GM18526 (cell line): ENCODE data around the gene PRR18.

ENCODE experiments used
- POLR2A ChIP-seq: IDR thresholded peaks from 3 replicates; pipeline ENCODE4 v1.6.1; 2011; ENCODE audit not compliant: insufficient read length; ENCODE audit errors: extremely low read depth

PRR18 gene

DNA sequence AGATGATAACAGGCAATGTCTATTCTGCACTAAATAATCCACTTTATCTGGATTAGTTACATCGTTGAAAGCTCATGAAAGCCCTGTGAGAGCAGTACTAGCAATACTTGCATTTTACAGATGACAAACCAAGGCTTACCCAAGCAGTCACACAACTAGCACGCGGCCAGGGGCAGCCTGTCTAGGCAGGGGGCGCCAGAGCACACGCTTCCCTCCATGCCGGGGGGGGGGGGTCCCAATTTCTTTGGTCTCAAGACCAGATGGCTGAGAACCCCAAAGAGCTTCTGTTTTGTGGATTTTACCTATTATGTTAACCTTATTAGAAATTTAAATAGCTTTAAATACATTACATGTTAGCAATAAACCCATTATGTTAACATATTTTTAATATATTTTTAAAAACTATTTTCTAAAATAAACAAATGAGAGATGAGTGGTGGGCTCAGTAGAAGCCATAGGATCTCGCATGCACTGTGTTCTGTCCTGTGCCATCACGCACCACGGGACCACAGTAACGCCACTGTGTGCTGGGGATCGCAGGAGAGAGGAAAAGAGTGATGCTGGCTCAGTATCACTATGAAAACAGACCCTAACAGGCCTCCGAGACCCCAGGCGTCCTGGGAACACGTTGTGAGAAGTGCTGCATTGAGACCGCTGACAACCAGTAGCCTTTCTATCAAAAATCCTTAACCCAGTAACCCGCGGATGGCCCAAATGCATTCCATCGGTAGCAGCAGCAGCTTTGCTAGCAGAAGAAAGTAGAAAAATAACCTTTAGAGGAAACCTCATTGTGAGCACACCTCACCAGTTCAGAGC lies 5.3 kb upstream of the PRR18 start:
- TF ChIP-seq POLR2A = no peak

DNA sequence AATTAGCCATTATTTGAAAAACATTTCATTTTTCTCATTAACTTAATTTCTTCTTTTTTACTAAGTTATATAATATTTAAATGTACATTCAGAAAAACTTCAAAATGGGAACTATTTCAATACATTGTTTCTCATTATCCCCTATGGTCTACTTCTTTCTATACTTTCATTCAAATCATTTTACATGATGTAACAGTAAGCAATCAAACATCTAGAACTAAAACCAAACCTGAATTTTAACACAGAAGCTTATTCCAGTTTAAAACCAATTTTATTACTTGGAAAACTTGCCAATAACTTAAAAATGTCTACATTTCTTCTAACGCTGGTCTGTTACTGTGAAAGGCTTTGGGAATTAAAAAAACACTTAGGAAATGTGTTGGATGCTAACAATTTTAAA lies 4.6 kb upstream of the PRR18 start:
- no peak for TF ChIP-seq POLR2A

DNA sequence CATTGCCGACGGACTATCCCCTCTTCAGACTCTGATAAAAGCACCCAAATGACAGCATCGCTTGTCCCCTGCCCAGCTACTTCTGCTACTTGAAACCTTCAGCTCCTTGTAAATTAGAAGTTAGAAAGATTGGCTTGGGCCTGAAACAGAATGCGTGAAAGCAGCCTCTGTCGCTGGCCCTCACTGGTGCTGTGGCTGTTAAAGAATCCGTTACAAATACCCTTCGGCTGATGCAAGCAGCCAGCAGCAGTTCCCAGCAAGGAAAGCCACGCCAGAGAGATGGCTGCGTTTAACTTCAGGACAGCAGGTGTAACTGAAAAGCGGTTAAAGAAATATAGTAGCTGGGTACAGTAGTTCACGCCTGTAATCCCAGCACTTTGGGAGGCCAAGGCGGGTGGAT lies 2.4 kb upstream of the PRR18 start:
- no peak for TF ChIP-seq POLR2A

GRCh38 chr6:166309977-166310376 lies 1.8 kb upstream of the PRR18 start:
- TF ChIP-seq POLR2A = no peak

DNA sequence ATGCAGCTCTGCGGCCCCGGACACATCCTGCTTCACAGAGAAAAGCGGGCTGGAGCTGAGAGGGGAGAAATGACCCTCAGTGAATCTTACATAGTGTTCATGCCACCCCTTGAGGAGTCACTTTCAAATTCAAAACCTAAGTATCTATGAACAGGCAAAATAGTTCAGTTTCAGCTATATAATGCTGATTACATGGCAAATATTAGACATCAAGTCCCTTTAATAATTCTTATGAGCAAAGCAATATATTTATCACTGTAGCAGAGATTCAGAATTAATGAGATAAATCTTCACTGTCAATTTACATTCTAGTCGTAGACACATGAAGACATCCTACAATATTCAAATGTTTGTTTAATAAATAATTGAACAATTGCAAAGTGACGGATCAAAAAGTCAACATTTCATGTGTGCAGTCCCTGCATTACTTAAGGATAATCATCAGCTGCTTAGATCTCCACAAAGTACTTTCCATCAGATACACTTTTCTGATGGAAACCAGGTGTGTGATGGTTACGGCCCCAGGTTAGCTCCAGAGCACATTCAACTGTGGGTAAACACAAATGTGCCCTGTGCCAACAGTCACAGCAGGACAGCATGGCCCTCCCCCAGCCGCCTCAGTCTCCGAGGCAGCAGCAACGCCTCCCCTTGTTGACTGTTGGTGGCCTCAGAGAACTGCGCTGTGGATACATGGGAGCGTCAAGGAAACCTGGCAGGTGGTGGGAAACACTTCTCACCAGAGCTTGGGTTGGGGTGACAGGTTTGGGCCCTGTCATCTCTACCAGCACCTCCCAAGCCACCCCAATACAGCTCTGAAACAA lies 787 bp upstream of the PRR18 start:
- TF ChIP-seq POLR2A = no peak

DNA sequence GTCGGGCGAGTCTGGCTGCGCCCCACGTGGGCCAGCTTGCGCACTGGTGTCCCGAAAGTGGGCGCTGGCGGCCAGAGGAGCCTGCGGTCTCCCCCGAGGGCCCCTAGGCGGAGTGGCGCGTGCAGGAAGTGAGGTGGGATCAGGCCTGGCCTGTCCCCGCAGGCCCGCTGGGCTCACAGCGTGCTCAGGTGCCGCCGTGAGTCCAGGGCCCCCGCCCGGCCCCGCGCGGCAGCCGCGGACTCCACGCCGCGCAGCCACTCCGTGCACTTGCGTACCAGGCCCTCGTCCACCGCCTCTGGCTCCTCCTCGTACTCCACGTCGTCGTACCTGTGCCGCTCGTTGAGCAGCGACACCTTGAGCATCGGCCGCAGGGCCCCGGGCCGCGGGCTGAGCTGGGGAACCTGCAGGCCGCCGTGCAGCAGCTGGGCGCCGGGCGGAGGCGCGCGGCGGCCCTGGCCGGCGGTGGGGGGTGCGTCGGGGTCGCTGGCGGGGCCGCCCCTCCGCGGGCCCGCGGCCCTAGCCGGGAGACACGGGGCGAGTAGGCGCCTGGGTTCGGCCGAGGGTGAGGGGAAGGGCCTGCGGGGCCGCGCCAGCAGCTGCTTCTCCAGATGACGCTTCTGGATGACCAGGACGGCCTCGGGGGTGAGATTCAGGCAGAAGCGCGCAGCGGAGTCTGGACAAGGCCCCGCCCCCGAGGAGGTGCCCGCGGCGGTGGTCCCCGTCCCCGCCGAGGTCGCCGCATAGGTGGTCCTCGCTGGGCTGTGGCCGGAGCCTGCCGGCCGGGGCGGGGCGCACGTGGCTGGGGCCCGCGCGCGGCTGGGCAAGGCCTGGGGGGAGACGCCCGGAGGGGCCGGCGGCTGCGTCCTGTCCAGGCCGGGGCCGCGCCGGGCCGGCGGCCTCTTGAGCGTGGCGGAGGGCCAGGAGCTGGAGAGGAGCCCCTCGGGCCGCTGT lies 835 bp downstream of the PRR18 start:
- TF ChIP-seq POLR2A = no peak

- TF ChIP-seq POLR2A = no peak
These were observed 1.7 kb downstream of the PRR18 start for GRCh38 chr6:166306378-166307081.

GRCh38 chr6:166305562-166306117 lies 2.6 kb downstream of the PRR18 start:
- TF ChIP-seq POLR2A = no peak

DNA sequence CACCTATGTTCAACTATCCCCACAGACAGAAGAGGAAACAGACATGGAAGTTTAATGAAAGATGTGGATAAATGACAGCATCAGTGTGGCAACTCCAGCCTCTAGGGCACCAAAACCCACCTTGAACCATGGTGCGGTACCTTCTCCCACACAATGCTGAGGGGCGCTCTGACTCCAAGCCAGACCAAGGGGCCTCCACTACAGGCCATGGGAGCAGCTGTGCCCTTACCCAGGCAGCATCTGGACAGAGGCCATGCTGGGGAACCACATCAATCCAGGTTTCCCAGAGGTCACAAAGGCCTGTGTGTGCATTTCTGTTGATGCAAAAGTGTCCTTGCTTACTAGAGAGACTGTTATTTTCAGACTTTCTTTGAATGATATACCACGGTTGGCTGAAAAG lies 4.1 kb downstream of the PRR18 start:
- no peak for TF ChIP-seq POLR2A

GRCh38 chr6:166301611-166302529 lies 6.3 kb downstream of the PRR18 start:
- TF ChIP-seq POLR2A = no peak

GRCh38 chr6:166300357-166300987 lies 7.7 kb downstream of the PRR18 start:
- TF ChIP-seq POLR2A = no peak

DNA sequence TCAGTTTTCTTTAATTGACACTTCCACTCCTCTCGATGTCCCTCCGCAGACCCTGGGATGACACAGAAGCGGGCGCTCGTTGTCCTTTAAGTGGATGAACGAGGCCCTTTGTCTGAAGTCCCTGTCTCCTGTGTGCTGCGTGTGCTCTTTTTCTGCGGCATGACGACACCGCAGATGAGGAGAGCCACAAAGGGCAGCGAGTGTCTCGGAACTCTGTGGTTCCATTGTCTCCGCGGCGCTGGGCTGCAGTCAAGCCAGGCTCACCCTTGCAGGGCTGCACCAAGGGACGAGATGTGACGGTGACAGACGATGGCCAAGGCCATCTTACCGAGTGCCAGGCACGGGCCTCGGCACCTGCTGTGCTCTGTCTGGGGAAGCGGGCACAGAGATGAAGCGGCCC lies 10.6 kb downstream of the PRR18 start:
- TF ChIP-seq POLR2A = no peak
